Esophagus muscularis mucosa (tissue), 4 donors: ENCODE results near the gene MXI1. TPM values are rescaled to one million over a fixed set of nuclear protein-coding genes. Genes with fewer than 3 reads are reported as not detected.

Experiments used
- DNase-seq: peaks from one replicate; pipeline ENCODE4 v3.0.0-alpha.2; 2017; ENCODE audit errors: extremely low spot score
- H3K27ac ChIP-seq, 4 donors: fragments of 200-600 bp; sonication (generic); replicated peaks in 1 of 4; 1 replicate in 3 of 4; 2 replicates in 1 of 4; pipeline ENCODE4 v1.5.1; 2016 to 2019; ENCODE audit warnings: mild to moderate bottlenecking in 1 of 4
- H3K27me3 ChIP-seq, 4 donors: fragments of 200-600 bp; sonication (generic); one replicate each; pipeline versions ENCODE4 v1.5.1 to v1.6.0; 2016 to 2019
- H3K36me3 ChIP-seq, 4 donors: fragments of 200-600 bp; sonication (generic); one replicate each; pipeline ENCODE4 v1.5.1; 2016 to 2019
- H3K4me1 ChIP-seq, 4 donors: fragments of 200-600 bp; sonication (generic); one replicate each; pipeline ENCODE4 v1.5.1; 2016 to 2019
- H3K4me3 ChIP-seq, 4 donors: fragments of 200-600 bp; sonication (generic); 1 replicate in 2 of 4; 2 replicates in 2 of 4; pipeline ENCODE4 v1.5.1; 2016 to 2019; ENCODE audit warnings: mild to moderate bottlenecking in 4 of 4, moderate library complexity in 1 of 4
- H3K9me3 ChIP-seq, 4 donors: fragments of 200-600 bp; sonication (generic); 1 replicate in 3 of 4; 2 replicates in 1 of 4; pipeline ENCODE4 v1.5.1; 2016 to 2019
- CTCF ChIP-seq, 3 experiments: fragments of 200-600 bp in 2 of 3; fragments of 450-650 bp in 1 of 3; sonication (generic) in 2 of 3; IDR thresholded peaks; one replicate each; pipeline ENCODE4 v1.5.1; 2017 to 2019; ENCODE audit warnings: antibody characterized with exemption in 3 of 3, mild to moderate bottlenecking in 2 of 3, moderate library complexity in 1 of 3
- EP300 ChIP-seq: sonication (generic); formaldehyde crosslinking; IDR thresholded peaks from one replicate; pipeline ENCODE4 v1.6.1; 2017; ENCODE audit warnings: antibody characterized with exemption
- POLR2A ChIP-seq: fragments of 450-650 bp; IDR thresholded peaks from one replicate; pipeline ENCODE4 v1.6.1; 2017; ENCODE audit warnings: antibody characterized with exemption, moderate library complexity, mild to moderate bottlenecking, low read depth
- POLR2AphosphoS5 ChIP-seq, 2 donors: sonication (generic); formaldehyde crosslinking; IDR thresholded peaks; one replicate each; pipeline ENCODE4 v1.6.1; 2017; ENCODE audit warnings: antibody characterized with exemption in 2 of 2
- WGBS: methylation state at CpG from one replicate; pipeline ENCODE4 v1.1.5; 2018; 5-methylcytosine and 5-hydroxymethylcytosine counted together
- intact Hi-C: fragments of 100-400 bp; cut with DNase I; formaldehyde crosslinking; loops from one replicate; pipeline ENCODE4 v1.15.1; 2023
- total RNA-seq, 4 donors: library from RNA; depleted of rRNA; stranded (reverse); fragments of >200 nt; gene quantifications; one replicate each; pipeline versions ENCODE4 v1.1.0 to v1.2.1, GENCODE V29; 2016

The MXI1 gene
- total RNA-seq, 4 donors from 2014 or later = 198 to 292 (median 226) TPM

- Histone ChIP-seq H3K4me3 (no peak overlapping the region), H3K27ac (peak overlapping the region; percentile 55 to 84 (median 81)), H3K4me1 (peaks cover 76 to 100% (median 96%) of the 10 kb centered on the region in 4 donors), H3K9me3 (no peaks in the 10 kb centered on the region), H3K27me3 (no peaks in the 10 kb centered on the region), H3K36me3 (peaks cover 0 to under 1% (median under 1%) of the 10 kb centered on the region in 4 donors)
- intact Hi-C loops = no loop called here
- no peak for TF ChIP-seq CTCF (IDR thresholded peaks at IDR 0.05)
- TF ChIP-seq POLR2A = no peak
- TF ChIP-seq EP300 = no peak
- no peak for TF ChIP-seq POLR2AphosphoS5 (IDR thresholded peaks at IDR 0.05)
- WGBS = 88% methylated on average over 6 of the region's 6 CpGs
- DNase-seq = no peak
Observed at GRCh38 chr10:110274647-110275046, 67.2 kb downstream of the MXI1 start.

GRCh38 chr10:110275128-110275729, 67.8 kb downstream of the MXI1 start:
- Histone ChIP-seq H3K4me3 (no peak overlapping the region), H3K27me3 (no peaks in the 10 kb centered on the region), H3K36me3 (peaks cover 0 to 6% (median 3%) of the 10 kb centered on the region in 4 donors), H3K9me3 (no peaks in the 10 kb centered on the region), H3K4me1 (peaks cover 73 to 99% (median 95%) of the 10 kb centered on the region in 4 donors), H3K27ac (peak overlapping the region; percentile 55 to 84 (median 81))
- TF ChIP-seq CTCF (IDR thresholded peaks at IDR 0.05) (no peak), POLR2A (no peak)
- WGBS = 63% methylated on average over 2 of the region's 2 CpGs
- DNase-seq = no peak
- intact Hi-C loops = no loop called here

GRCh38 chr10:110276603-110277002, 69.2 kb downstream of the MXI1 start:
- no peak for TF ChIP-seq POLR2AphosphoS5 (IDR thresholded peaks at IDR 0.05)
- TF ChIP-seq POLR2A = no peak
- TF ChIP-seq CTCF (IDR thresholded peaks at IDR 0.05) = no peak
- TF ChIP-seq EP300 = no peak
- Histone ChIP-seq H3K9me3 (no peaks in the 10 kb centered on the region), H3K27ac (peak overlapping the region; percentile 11 to 81 (median 71)), H3K27me3 (no peaks in the 10 kb centered on the region), H3K36me3 (peaks cover 0 to 17% (median 6%) of the 10 kb centered on the region in 4 donors), H3K4me3 (no peak overlapping the region), H3K4me1 (peaks cover 59 to 86% (median 81%) of the 10 kb centered on the region in 4 donors)
- intact Hi-C loops = no loop called here
- WGBS = 97% methylated on average over 5 of the region's 5 CpGs
- no peak for DNase-seq

GRCh38 chr10:110277591-110277990, 70.2 kb downstream of the MXI1 start:
- H3K27me3 ChIP-seq = no peaks in the 10 kb centered on the region
- intact Hi-C loops = no loop called here
- WGBS = 82% methylated on average over 2 of the region's 2 CpGs
- H3K9me3 ChIP-seq = no peaks in the 10 kb centered on the region
- H3K36me3 ChIP-seq = peaks cover 0 to 17% (median 6%) of the 10 kb centered on the region in 4 donors
- H3K4me3 ChIP-seq = no peak overlapping the region
- peak overlapping the region; percentile 28 to 81 (median 63) for H3K27ac ChIP-seq
- DNase-seq = no peak
- H3K4me1 ChIP-seq = peaks cover 56 to 86% (median 78%) of the 10 kb centered on the region in 4 donors
- TF ChIP-seq CTCF (IDR thresholded peaks at IDR 0.05) (no peak), POLR2A (no peak), EP300 (no peak), POLR2AphosphoS5 (IDR thresholded peaks at IDR 0.05) (no peak)
